ENCODE data around the gene OS9. TPM values are rescaled to one million over a fixed set of nuclear protein-coding genes. Genes with fewer than 3 reads are reported as not detected.

OS9 gene
- total and polyA plus RNA-seq, 2 of the 4 experiments (the other 2 are of a cell fraction): 159 to 272 TPM

GRCh38 chr12:57770734-57771133 lies 76.8 kb downstream of the OS9 start:
- Histone ChIP-seq H2AK9ac (replicated peaks; ENCODE audit: low read depth, low read length, poor library complexity) (peak overlapping the region; percentile 97), H2BK15ac (ENCODE audit: low read depth, low read length) (no peak overlapping the region), H2BK20ac (ENCODE audit: low read depth, low read length) (no peak overlapping the region), H3K9me3 (ENCODE audit: control insufficient read depth, insufficient read depth, low read length) (no peaks in the 10 kb centered on the region), H3K27me3 (ENCODE audit: control insufficient read depth, insufficient read depth, low read length) (peaks cover 14% of the 10 kb centered on the region), H3K14ac (replicated peaks; ENCODE audit: low read depth, low read length) (no peak overlapping the region), H3K36me3 (ENCODE audit: control insufficient read depth, insufficient read depth, low read length) (peaks cover 3% of the 10 kb centered on the region), H2AK5ac (ENCODE audit: low read depth, low read length) (peak overlapping the region; percentile 8; the same call in 1 of the 2 replicates), H4K5ac (ENCODE audit: low read depth, low read length) (no peak overlapping the region), H4K91ac (ENCODE audit: insufficient read depth, low read depth, low read length) (no peak overlapping the region), H3K27ac (ENCODE audit: insufficient read depth, low read length) (no peak overlapping the region), H2BK120ac (ENCODE audit: low read depth, low read length) (no peak overlapping the region), H2AFZ (replicated peaks; ENCODE audit: low read length, poor library complexity) (no peak overlapping the region), H3K4me3 (ENCODE audit: insufficient read depth, low read depth, low read length) (no peak overlapping the region), H4K8ac (ENCODE audit: low read depth in 2 of 2, low read length in 2 of 2) (peak overlapping the region in 1 of 2 experiments; percentile 77; a peak in 2 of 4 replicates), H3K9ac (ENCODE audit: low read depth, low read length) (no peak overlapping the region), H2BK5ac (ENCODE audit: low read depth, low read length, poor library complexity, severe bottlenecking) (no peak overlapping the region), H3K79me1 (ENCODE audit: low read depth in 1 of 2, low read length in 2 of 2) (peaks cover 16 to 27% of the 10 kb centered on the region in 2 experiments; a peak in 3 of 4 replicates), H3K56ac (ENCODE audit: extremely low read depth, insufficient read depth, low read length) (no peak overlapping the region), H3K23ac (ENCODE audit: low read depth, low read length) (no peak overlapping the region), H3K4ac (ENCODE audit: low read depth, low read length) (no peak overlapping the region), H3K9me1 (ENCODE audit: insufficient read depth, low read length) (peaks cover 9% of the 10 kb centered on the region), H3K18ac (ENCODE audit: low read depth, low read length) (no peak overlapping the region), H3K4me1 (ENCODE audit: control insufficient read depth, insufficient read depth, low read length) (peaks cover 10% of the 10 kb centered on the region; the same call in 1 of the 2 replicates), H4K20me1 (ENCODE audit: insufficient read depth, low read length) (no peaks in the 10 kb centered on the region), H3K4me2 (ENCODE audit: low read depth, low read length) (no peak overlapping the region)
- CTCF ChIA-PET: no interaction called here
- intact Hi-C loops (cut with micrococcal nuclease): no loop called here
- in situ Hi-C loops (cut with MboI; ENCODE audit: low sequenced_read_pairs): no loop called here
- ATAC-seq (ENCODE audit: low read depth) (no peak), DNase-seq (no peak)
- TF ChIP-seq MAFK (IDR thresholded peaks at IDR 0.05; ENCODE audit: low read depth, low read length): peak; percentile 73
- no peak for TF ChIP-seq RCOR1 (IDR thresholded peaks at IDR 0.05; ENCODE audit: insufficient replicate concordance, low read length)
- TF ChIP-seq NFE2L2 (IDR thresholded peaks at IDR 0.05; ENCODE audit: low read depth, low read length): no peak
- no peak for TF ChIP-seq CEBPB (IDR thresholded peaks at IDR 0.05; ENCODE audit: low read depth, low read length)
- no peak for TF ChIP-seq SMC3 (IDR thresholded peaks at IDR 0.05; ENCODE audit: low read depth, low read length)
- no TSS peak for BruUV-seq (replicated peaks)
- POLR2A ChIA-PET (ENCODE audit: unreplicated experiment): no interaction called here
- dilution Hi-C loops (cut with HindIII; ENCODE audit: low sequenced_read_pairs, unreplicated experiment): no loop called here
- no CpG with 5 or more reads among the region's 4 CpGs for WGBS, 2 experiments (ENCODE audit: extremely low coverage in 2 of 2, insufficient read length in 1 of 2)

Small RNAs within 50 kb of the gene (microRNA-seq; reads per million reads assigned to microRNA genes)
- gene MIR6759 (ENCODE audit: unreplicated experiment): not detected

Other genes with a start within 250 kb of the OS9 start
- 0.56 and 0.90 TPM in 2 replicates for gene INHBE, start 238.8 kb upstream of the OS9 start, total RNA-seq (2012; rRNA removed)
- gene INHBE, start 238.8 kb upstream of the OS9 start, polyA plus RNA-seq (2012; rRNA removed): 1.2 and 1.7 TPM in 2 replicates
- 1.3 and 1.4 TPM in 2 replicates for gene GLI1, start 234.3 kb upstream of the OS9 start, total RNA-seq (2012; rRNA removed)
- gene GLI1, start 234.3 kb upstream of the OS9 start, polyA plus RNA-seq (2012; rRNA removed): 3.6 and 3.8 TPM in 2 replicates
- 0.18 and 0.28 TPM in 2 replicates for gene ARHGAP9, start 214.3 kb upstream of the OS9 start, total RNA-seq (2012; rRNA removed)
- 0.65 and 0.79 TPM in 2 replicates for gene ARHGAP9, start 214.3 kb upstream of the OS9 start, polyA plus RNA-seq (2012; rRNA removed)
- gene MARS1, start 206.1 kb upstream of the OS9 start, total RNA-seq (2012; rRNA removed): 127 and 156 TPM in 2 replicates
- 164 and 167 TPM in 2 replicates for gene MARS1, start 206.1 kb upstream of the OS9 start, polyA plus RNA-seq (2012; rRNA removed)
- gene DDIT3, start 173.6 kb upstream of the OS9 start, total RNA-seq (2012; rRNA removed): 12.2 and 19.4 TPM in 2 replicates
- 29.8 and 54.4 TPM in 2 replicates for gene DDIT3, start 173.6 kb upstream of the OS9 start, polyA plus RNA-seq (2012; rRNA removed)
- gene MBD6, start 171.3 kb upstream of the OS9 start, total RNA-seq (2012; rRNA removed): 0.90 and 1.4 TPM in 2 replicates
- 7.9 and 9.3 TPM in 2 replicates for gene MBD6, start 171.3 kb upstream of the OS9 start, polyA plus RNA-seq (2012; rRNA removed)
- 114 and 125 TPM in 2 replicates for gene DCTN2, start 146.9 kb upstream of the OS9 start, total RNA-seq (2012; rRNA removed)
- 107 and 130 TPM in 2 replicates for gene DCTN2, start 146.9 kb upstream of the OS9 start, polyA plus RNA-seq (2012; rRNA removed)
- under 0.01 and 0.18 TPM in 2 replicates for gene KIF5A, start 144.1 kb upstream of the OS9 start, total RNA-seq (2012; rRNA removed)
- gene KIF5A, start 144.1 kb upstream of the OS9 start, polyA plus RNA-seq (2012; rRNA removed): 0.09 and 0.15 TPM in 2 replicates
- gene PIP4K2C, start 102.9 kb upstream of the OS9 start, total RNA-seq (2012; rRNA removed): 12.5 and 14.4 TPM in 2 replicates
- gene PIP4K2C, start 102.9 kb upstream of the OS9 start, polyA plus RNA-seq (2012; rRNA removed): 20.0 and 23.1 TPM in 2 replicates
- gene DTX3, start 89.3 kb upstream of the OS9 start, total RNA-seq (2012; rRNA removed): 2.8 and 2.9 TPM in 2 replicates
- gene DTX3, start 89.3 kb upstream of the OS9 start, polyA plus RNA-seq (2012; rRNA removed): 13.1 and 14.6 TPM in 2 replicates
- 6.3 and 7.8 TPM in 2 replicates for gene ARHGEF25, start 82.7 kb upstream of the OS9 start, total RNA-seq (2012; rRNA removed)
- 17.1 and 17.9 TPM in 2 replicates for gene ARHGEF25, start 82.7 kb upstream of the OS9 start, polyA plus RNA-seq (2012; rRNA removed)
- 0.18 and 0.28 TPM in 2 replicates for gene B4GALNT1, start 60.9 kb upstream of the OS9 start, total RNA-seq (2012; rRNA removed)
- gene B4GALNT1, start 60.9 kb upstream of the OS9 start, polyA plus RNA-seq (2012; rRNA removed): 0.62 and 0.66 TPM in 2 replicates
- 0.18 and 0.28 TPM in 2 replicates for gene AGAP2, start 44.6 kb downstream of the OS9 start, total RNA-seq (2012; rRNA removed)
- gene AGAP2, start 44.6 kb downstream of the OS9 start, polyA plus RNA-seq (2012; rRNA removed): 0.03 and 0.07 TPM in 2 replicates
- gene TSPAN31, start 50.9 kb downstream of the OS9 start, total RNA-seq (2012; rRNA removed): 51.1 and 71.2 TPM in 2 replicates
- gene TSPAN31, start 50.9 kb downstream of the OS9 start, polyA plus RNA-seq (2012; rRNA removed): 9.9 and 12.3 TPM in 2 replicates
- 239 and 297 TPM in 2 replicates for gene CDK4, start 58.2 kb downstream of the OS9 start, total RNA-seq (2012; rRNA removed)
- gene CDK4, start 58.2 kb downstream of the OS9 start, polyA plus RNA-seq (2012; rRNA removed): 252 and 261 TPM in 2 replicates
- 1.1 TPM in 2 replicates for gene MARCHF9, start 61.0 kb downstream of the OS9 start, total RNA-seq (2012; rRNA removed)
- gene MARCHF9, start 61.0 kb downstream of the OS9 start, polyA plus RNA-seq (2012; rRNA removed): 4.7 and 5.4 TPM in 2 replicates
- 0.36 and 0.56 TPM in 2 replicates for gene CYP27B1, start 72.9 kb downstream of the OS9 start, total RNA-seq (2012; rRNA removed)
- gene CYP27B1, start 72.9 kb downstream of the OS9 start, polyA plus RNA-seq (2012; rRNA removed): 0.80 and 1.3 TPM in 2 replicates
- 10.8 and 12.4 TPM in 2 replicates for gene METTL1, start 78.0 kb downstream of the OS9 start, total RNA-seq (2012; rRNA removed)
- 27.5 and 31.4 TPM in 2 replicates for gene METTL1, start 78.0 kb downstream of the OS9 start, polyA plus RNA-seq (2012; rRNA removed)
- gene EEF1AKMT3, start 78.5 kb downstream of the OS9 start, total RNA-seq (2012; rRNA removed): 3.2 and 3.6 TPM in 2 replicates
- 7.6 and 8.1 TPM in 2 replicates for gene EEF1AKMT3, start 78.5 kb downstream of the OS9 start, polyA plus RNA-seq (2012; rRNA removed)
- 10.8 and 11.5 TPM in 2 replicates for gene TSFM, start 88.7 kb downstream of the OS9 start, total RNA-seq (2012; rRNA removed)
- gene TSFM, start 88.7 kb downstream of the OS9 start, polyA plus RNA-seq (2012; rRNA removed): 14.0 and 16.3 TPM in 2 replicates
- 1.1 and 1.3 TPM in 2 replicates for gene AVIL, start 124.6 kb downstream of the OS9 start, total RNA-seq (2012; rRNA removed)
- 2.1 and 2.5 TPM in 2 replicates for gene AVIL, start 124.6 kb downstream of the OS9 start, polyA plus RNA-seq (2012; rRNA removed)
- gene CTDSP2, start 152.6 kb downstream of the OS9 start, total RNA-seq (2012; rRNA removed): 79.4 and 114 TPM in 2 replicates
- gene CTDSP2, start 152.6 kb downstream of the OS9 start, polyA plus RNA-seq (2012; rRNA removed): 150 and 156 TPM in 2 replicates
- gene ATP23, start 247.4 kb downstream of the OS9 start, total RNA-seq (2012; rRNA removed): 7.2 TPM in 2 replicates
- 5.4 and 6.4 TPM in 2 replicates for gene ATP23, start 247.4 kb downstream of the OS9 start, polyA plus RNA-seq (2012; rRNA removed)

Measured in IMR-90 (cell line).